ENCODE data around the gene BMS1. TPM values are rescaled to one million over a fixed set of nuclear protein-coding genes. Genes with fewer than 3 reads are reported as not detected.

BMS1 gene
- total RNA-seq, 1 experiment from 2014 or later, result 44.2 TPM

DNA sequence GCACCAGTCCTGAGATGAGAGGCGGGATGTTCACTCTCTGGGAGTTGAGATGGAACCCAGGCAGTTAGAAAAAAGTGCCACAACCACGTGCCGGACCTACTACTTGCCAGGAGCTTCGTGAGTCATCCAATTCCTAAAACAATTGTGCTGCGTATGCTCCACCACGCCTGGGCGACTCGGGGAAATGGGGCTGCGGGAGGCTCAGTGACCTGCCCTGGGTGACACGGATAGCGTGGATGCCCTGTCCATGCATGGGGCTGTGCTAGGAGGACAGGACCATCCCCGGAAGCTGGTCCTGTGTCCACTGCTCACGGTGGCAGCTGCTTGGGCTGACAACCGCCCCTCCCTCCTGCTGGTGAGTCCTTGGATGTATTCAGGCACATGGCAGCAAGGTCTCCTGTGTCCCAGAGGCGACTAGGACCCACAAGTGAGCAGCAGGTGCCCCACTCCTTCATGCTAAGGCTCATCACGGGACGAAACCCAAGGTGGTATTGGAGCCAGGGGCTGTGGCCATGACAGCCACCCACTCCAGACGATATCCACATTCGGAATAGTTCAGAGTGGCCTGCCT, 90.4 kb downstream of the BMS1 start:
- H3K4me2 ChIP-seq (ENCODE audit: insufficient read depth, insufficient read length, low read length), result no peak overlapping the region
- no peaks in the 10 kb centered on the region for H3K27me3 ChIP-seq (ENCODE audit: insufficient read depth, low read length)
- H2BK15ac ChIP-seq (ENCODE audit: low read depth, low read length), result no peak overlapping the region
- H2BK12ac ChIP-seq (ENCODE audit: insufficient read length, low read depth, low read length), result no peak overlapping the region
- H3K23me2 ChIP-seq (ENCODE audit: insufficient read length, low read depth, low read length, poor library complexity, severe bottlenecking), result no peaks in the 10 kb centered on the region
- no peak overlapping the region for H3K4ac ChIP-seq (ENCODE audit: low read depth, low read length)
- Mint-ChIP-seq H3K36me3 (ENCODE audit: insufficient read depth in 1 of 3, low read depth in 3 of 3) (no peaks in the 10 kb centered on the region), H3K9me3 (peaks cover 0 to 5% of the 10 kb centered on the region in 2 experiments; a peak in 3 of 5 replicates), H3K4me3 (no peak overlapping the region), H3K27ac (no peak overlapping the region), H3K4me1 (peaks cover 5 to 7% of the 10 kb centered on the region in 2 experiments), H3K27me3 (ENCODE audit: low read depth) (peaks cover 5% of the 10 kb centered on the region)
- no peak overlapping the region for H3K9ac ChIP-seq (ENCODE audit: extremely low read depth, insufficient read length, low read length)
- no peaks in the 10 kb centered on the region for H4K20me1 ChIP-seq (ENCODE audit: control insufficient read depth, insufficient read depth, insufficient read length)
- H3K23ac ChIP-seq (ENCODE audit: insufficient read length, low read depth, low read length), result no peak overlapping the region
- no peak overlapping the region for H3K56ac ChIP-seq (ENCODE audit: insufficient read length, low read depth, low read length)
- H3K18ac ChIP-seq (ENCODE audit: insufficient read length, low read depth, low read length), result no peak overlapping the region
- H4K5ac ChIP-seq (ENCODE audit: insufficient read length, low read depth, low read length), result no peak overlapping the region
- no peak overlapping the region for H2AK5ac ChIP-seq (ENCODE audit: insufficient read length, low read length)
- no peak overlapping the region for H4K8ac ChIP-seq (replicated peaks; ENCODE audit: insufficient read length, low read depth, low read length)
- H3K9me3 ChIP-seq (ENCODE audit: control insufficient read depth, low read depth, low read length), result no peaks in the 10 kb centered on the region
- no peaks in the 10 kb centered on the region for H3K79me1 ChIP-seq (ENCODE audit: insufficient read depth, low read depth, low read length, poor library complexity, severe bottlenecking)
- H2AFZ ChIP-seq (ENCODE audit: low read length), result no peak overlapping the region
- no peak overlapping the region for H2BK20ac ChIP-seq (ENCODE audit: low read depth, low read length, poor library complexity, severe bottlenecking)
- no peak overlapping the region for H2BK5ac ChIP-seq (ENCODE audit: insufficient read length, low read length)
- H3K14ac ChIP-seq (ENCODE audit: insufficient read depth, low read length), result no peak overlapping the region; the same call in 1 of the 2 replicates
- H3T11ph ChIP-seq (ENCODE audit: low read length), result no peak overlapping the region
- TF ChIP-seq, protein P1, sequence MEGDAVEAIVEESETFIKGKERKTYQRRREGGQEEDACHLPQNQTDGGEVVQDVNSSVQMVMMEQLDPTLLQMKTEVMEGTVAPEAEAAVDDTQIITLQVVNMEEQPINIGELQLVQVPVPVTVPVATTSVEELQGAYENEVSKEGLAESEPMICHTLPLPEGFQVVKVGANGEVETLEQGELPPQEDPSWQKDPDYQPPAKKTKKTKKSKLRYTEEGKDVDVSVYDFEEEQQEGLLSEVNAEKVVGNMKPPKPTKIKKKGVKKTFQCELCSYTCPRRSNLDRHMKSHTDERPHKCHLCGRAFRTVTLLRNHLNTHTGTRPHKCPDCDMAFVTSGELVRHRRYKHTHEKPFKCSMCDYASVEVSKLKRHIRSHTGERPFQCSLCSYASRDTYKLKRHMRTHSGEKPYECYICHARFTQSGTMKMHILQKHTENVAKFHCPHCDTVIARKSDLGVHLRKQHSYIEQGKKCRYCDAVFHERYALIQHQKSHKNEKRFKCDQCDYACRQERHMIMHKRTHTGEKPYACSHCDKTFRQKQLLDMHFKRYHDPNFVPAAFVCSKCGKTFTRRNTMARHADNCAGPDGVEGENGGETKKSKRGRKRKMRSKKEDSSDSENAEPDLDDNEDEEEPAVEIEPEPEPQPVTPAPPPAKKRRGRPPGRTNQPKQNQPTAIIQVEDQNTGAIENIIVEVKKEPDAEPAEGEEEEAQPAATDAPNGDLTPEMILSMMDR (conservative IDR thresholded peaks at IDR 0.05), result no peak
- H4K91ac ChIP-seq (ENCODE audit: insufficient read length, low read depth, low read length), result no peak overlapping the region
- no peak overlapping the region for H3K27ac ChIP-seq (ENCODE audit: insufficient read length, low read depth, low read length)
- DNase-seq, result no peak
- no peaks in the 10 kb centered on the region for H3K79me2 ChIP-seq (ENCODE audit: insufficient read depth, low read length)
- H2BK120ac ChIP-seq (ENCODE audit: low read depth, low read length, poor library complexity, severe bottlenecking), result no peak overlapping the region
- WGBS (ENCODE audit: extremely low coverage, insufficient read length, low lambda C conversion rate), result no CpG with 5 or more reads among the region's 19 CpGs
- H3K4me1 ChIP-seq (ENCODE audit: insufficient read depth, low read length), result no peaks in the 10 kb centered on the region
